Caco-2 (cell line): ENCODE measurements around the gene SF3A2. TPM values are rescaled to one million over a fixed set of nuclear protein-coding genes. Genes with fewer than 3 reads are reported as not detected.

Experiments
- BruUV-seq: library from RNA; stranded (reverse); fragments of 400-500 nt; replicated peaks from 2 replicates; lab custom pipeline; 2021; lab: Mats Ljungman, UMichigan
- CTCF ChIA-PET: fragments of 300-600 bp; sonication (Branson Sonifier 250); formaldehyde crosslinking; loops from one replicate; lab custom pipeline; 2022; ENCODE audit warnings: antibody characterized with exemption; lab: Charles Lee
- POLR2A ChIA-PET: fragments of 300-600 bp; sonication (Branson Sonifier 250); formaldehyde crosslinking; loops from one replicate; lab custom pipeline; 2022; ENCODE audit warnings: antibody characterized with exemption; lab: Charles Lee
- DNase-seq, 2 experiments: peaks; one replicate each; pipeline versions ENCODE4 v3.0.0 to v3.0.0-alpha.2; 2020 to 2022
- H3K27me3 ChIP-seq: replicated peaks from 2 replicates; pipeline ENCODE4 v1.6.0; 2011; ENCODE audit warnings: low read length; ENCODE audit not compliant: control insufficient read depth, insufficient read depth
- H3K36me3 ChIP-seq: 2 replicates; pipeline ENCODE4 v1.5.1; 2011; ENCODE audit warnings: low read length; ENCODE audit not compliant: control insufficient read depth, insufficient read depth
- H3K4me1 ChIP-seq: fragments of 250-450 bp; sonication (Bioruptor Pico); 2 replicates; pipeline ENCODE4 v1.5.1; 2020; ENCODE audit warnings: mild to moderate bottlenecking
- H3K4me3 ChIP-seq: 2 replicates; pipeline ENCODE4 v1.5.1; 2011; ENCODE audit warnings: low read depth, mild to moderate bottlenecking, control low read depth, low read length
- H3K9me3 ChIP-seq: fragments of 250-450 bp; sonication (Bioruptor Pico); 2 replicates; pipeline ENCODE4 v1.5.1; 2020; ENCODE audit warnings: mild to moderate bottlenecking, moderate library complexity
- H3K27ac Mint-ChIP-seq: one replicate; pipeline ENCODE4 v1.8.0; 2022; ENCODE audit warnings: mixed read lengths; ENCODE audit not compliant: unreplicated experiment
- H3K27me3 Mint-ChIP-seq: one replicate; pipeline ENCODE4 v1.8.0; 2022; ENCODE audit warnings: mixed read lengths; ENCODE audit not compliant: insufficient read depth, unreplicated experiment
- H3K36me3 Mint-ChIP-seq: one replicate; pipeline ENCODE4 v1.8.0; 2022; ENCODE audit warnings: mild to moderate bottlenecking, mixed read lengths; ENCODE audit not compliant: insufficient read depth, unreplicated experiment
- H3K4me1 Mint-ChIP-seq: one replicate; pipeline ENCODE4 v1.8.0; 2022; ENCODE audit warnings: low read depth, mixed read lengths; ENCODE audit not compliant: unreplicated experiment
- H3K4me3 Mint-ChIP-seq: one replicate; pipeline ENCODE4 v1.8.0; 2022; ENCODE audit warnings: mild to moderate bottlenecking, moderate library complexity, mixed read lengths; ENCODE audit not compliant: unreplicated experiment
- H3K9me3 Mint-ChIP-seq: one replicate; pipeline ENCODE4 v1.8.0; 2022; ENCODE audit warnings: mixed read lengths; ENCODE audit not compliant: unreplicated experiment
- intact Hi-C: fragments of 100-400 bp; cut with micrococcal nuclease; formaldehyde crosslinking; loops from one replicate; pipeline ENCODE4 v1.10.0; 2022; ENCODE audit not compliant: unreplicated experiment
- total RNA-seq: library from RNA; stranded (reverse); gene quantifications from 2 replicates; pipeline ENCODE4 v1.2.3, GENCODE V29; 2022
- TF ChIP-seq, protein P1 (sequence below), 2 experiments: fragments of 200-600 bp in 1 of 2; IDR thresholded peaks; 1 replicate in 1 of 2; 2 replicates in 1 of 2; pipeline versions ENCODE4 v1.5.1 to v1.8.0; 2011 to 2022; ENCODE audit warnings: antibody characterized with exemption in 1 of 2, control low read depth in 1 of 2, inconsistent platforms in 1 of 2, low read depth in 1 of 2, low read length in 1 of 2, mild to moderate bottlenecking in 1 of 2, moderate library complexity in 1 of 2; ENCODE audit not compliant: insufficient read depth in 1 of 2, severe bottlenecking in 1 of 2, unreplicated experiment in 1 of 2

SF3A2 gene
- total RNA-seq, 1 experiment from 2014 or later: 129 TPM

DNA sequence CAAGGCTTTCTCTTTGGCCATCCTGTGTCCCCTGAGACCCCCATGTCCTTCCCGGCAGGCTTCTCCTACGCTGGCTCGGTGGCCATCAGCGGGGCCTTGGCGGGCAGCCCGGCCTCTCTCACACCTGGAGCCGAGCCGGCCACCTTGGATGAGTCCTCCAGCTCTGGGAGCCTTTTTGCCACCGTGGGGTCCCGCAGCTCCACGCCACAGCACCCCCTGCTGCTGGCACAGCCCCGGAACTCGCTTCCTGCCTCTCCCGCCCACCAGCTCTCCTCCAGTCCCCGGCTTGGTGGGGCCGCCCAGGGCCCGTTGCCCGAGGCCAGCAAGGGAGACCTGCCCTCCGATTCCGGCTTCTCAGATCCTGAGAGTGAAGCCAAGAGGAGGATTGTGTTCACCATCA is 14.7 kb upstream of the SF3A2 start:
- BruUV-seq: no TSS peak
- intact Hi-C loops: no loop called here
- Histone ChIP-seq H3K36me3 (no peaks in the 10 kb centered on the region; the same call in none of the 2 replicates), H3K4me1 (no peaks in the 10 kb centered on the region), H3K27me3 (no peaks in the 10 kb centered on the region), H3K9me3 (no peaks in the 10 kb centered on the region), H3K4me3 (no peak overlapping the region)
- Mint-ChIP-seq H3K27ac (no peak overlapping the region), H3K4me3 (no peak overlapping the region), H3K27me3 (no peaks in the 10 kb centered on the region), H3K4me1 (no peaks in the 10 kb centered on the region), H3K36me3 (peaks cover 73% of the 10 kb centered on the region), H3K9me3 (no peaks in the 10 kb centered on the region)
- ChIA-PET POLR2A (interaction anchor here (0.6 kb wide), 1 partner anchor 66 kb away, joined by 3 read pairs; no protein-coding TSS in a partner anchor), CTCF (interaction anchor here (0.5 to 1.3 kb wide), 3 partner anchors 66 to 1277 kb away, joined by 3 to 11 read pairs (median 6); no protein-coding TSS in a partner anchor)
- DNase-seq: no peak
- TF ChIP-seq, protein P1, sequence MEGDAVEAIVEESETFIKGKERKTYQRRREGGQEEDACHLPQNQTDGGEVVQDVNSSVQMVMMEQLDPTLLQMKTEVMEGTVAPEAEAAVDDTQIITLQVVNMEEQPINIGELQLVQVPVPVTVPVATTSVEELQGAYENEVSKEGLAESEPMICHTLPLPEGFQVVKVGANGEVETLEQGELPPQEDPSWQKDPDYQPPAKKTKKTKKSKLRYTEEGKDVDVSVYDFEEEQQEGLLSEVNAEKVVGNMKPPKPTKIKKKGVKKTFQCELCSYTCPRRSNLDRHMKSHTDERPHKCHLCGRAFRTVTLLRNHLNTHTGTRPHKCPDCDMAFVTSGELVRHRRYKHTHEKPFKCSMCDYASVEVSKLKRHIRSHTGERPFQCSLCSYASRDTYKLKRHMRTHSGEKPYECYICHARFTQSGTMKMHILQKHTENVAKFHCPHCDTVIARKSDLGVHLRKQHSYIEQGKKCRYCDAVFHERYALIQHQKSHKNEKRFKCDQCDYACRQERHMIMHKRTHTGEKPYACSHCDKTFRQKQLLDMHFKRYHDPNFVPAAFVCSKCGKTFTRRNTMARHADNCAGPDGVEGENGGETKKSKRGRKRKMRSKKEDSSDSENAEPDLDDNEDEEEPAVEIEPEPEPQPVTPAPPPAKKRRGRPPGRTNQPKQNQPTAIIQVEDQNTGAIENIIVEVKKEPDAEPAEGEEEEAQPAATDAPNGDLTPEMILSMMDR (IDR thresholded peaks at IDR 0.05; ENCODE audit: insufficient read depth in 1 of 2, low read depth in 1 of 2, low read length in 1 of 2, severe bottlenecking in 1 of 2, unreplicated experiment in 1 of 2): peak in 1 of 2 experiments; percentile 2

DNA sequence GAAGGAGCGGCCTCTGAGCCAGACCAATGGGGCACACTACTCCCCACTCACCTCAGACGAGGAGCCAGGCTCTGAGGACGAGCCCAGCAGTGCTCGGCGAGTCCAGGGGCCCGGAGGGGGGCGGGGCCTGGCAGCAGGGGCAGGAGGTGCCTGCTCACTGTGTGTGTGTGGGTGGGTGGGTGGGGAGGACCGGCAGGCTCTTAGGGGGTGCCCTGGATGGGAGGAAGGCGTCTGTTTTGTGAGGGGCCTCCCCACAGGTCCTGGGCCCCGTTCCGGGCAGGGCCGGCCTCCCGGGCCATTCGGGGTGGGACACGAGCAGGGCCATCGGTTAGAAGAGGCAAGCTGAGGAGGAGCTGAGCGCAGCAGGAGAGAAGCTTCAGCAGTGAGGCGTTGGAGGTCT is 13.2 kb upstream of the SF3A2 start:
- Mint-ChIP-seq H3K36me3 (peaks cover 76% of the 10 kb centered on the region), H3K9me3 (no peaks in the 10 kb centered on the region), H3K27ac (no peak overlapping the region), H3K4me1 (no peaks in the 10 kb centered on the region), H3K4me3 (no peak overlapping the region), H3K27me3 (no peaks in the 10 kb centered on the region)
- intact Hi-C loops: no loop called here
- H3K9me3 ChIP-seq: no peaks in the 10 kb centered on the region
- H3K4me1 ChIP-seq: no peaks in the 10 kb centered on the region
- no TSS peak for BruUV-seq
- CTCF ChIA-PET: no interaction called here
- H3K27me3 ChIP-seq: no peaks in the 10 kb centered on the region
- POLR2A ChIA-PET: no interaction called here
- H3K4me3 ChIP-seq: no peak overlapping the region
- TF ChIP-seq, protein P1 (IDR thresholded peaks at IDR 0.05; ENCODE audit: insufficient read depth in 1 of 2, low read depth in 1 of 2, low read length in 1 of 2, severe bottlenecking in 1 of 2, unreplicated experiment in 1 of 2): no peak
- H3K36me3 ChIP-seq: peaks cover under 1% of the 10 kb centered on the region; the same call in 1 of the 2 replicates
- DNase-seq: no peak

DNA sequence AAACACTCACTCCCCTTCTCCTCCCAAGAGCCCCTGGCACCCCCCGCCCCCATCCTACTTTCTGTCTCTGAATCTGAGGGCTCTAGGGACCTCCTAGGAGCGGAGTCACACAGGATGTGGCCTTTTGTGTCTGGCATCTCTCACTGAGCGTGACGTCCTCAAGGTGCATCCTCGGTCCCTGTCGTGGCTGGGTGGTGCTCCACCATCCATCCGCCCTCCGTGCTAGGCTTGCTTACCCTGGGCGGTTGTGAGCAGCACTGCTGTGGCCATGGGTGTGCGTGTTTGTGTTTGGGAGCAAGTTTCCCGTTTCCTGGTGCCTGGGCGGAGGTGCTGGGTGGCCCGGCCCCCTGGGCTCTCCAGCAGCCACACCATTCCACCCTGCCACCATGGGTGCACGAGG is 12.7 kb upstream of the SF3A2 start:
- intact Hi-C loops: no loop called here

More for the DNA sequence above, 12.7 kb upstream of the SF3A2 start:
- no peak overlapping the region for H3K4me3 Mint-ChIP-seq
- H3K36me3 Mint-ChIP-seq: peaks cover 76% of the 10 kb centered on the region
- H3K27me3 Mint-ChIP-seq: no peaks in the 10 kb centered on the region
- BruUV-seq: no TSS peak
- no peak for DNase-seq
- POLR2A ChIA-PET: no interaction called here
- no peaks in the 10 kb centered on the region for H3K9me3 Mint-ChIP-seq
- Histone ChIP-seq H3K27me3 (no peaks in the 10 kb centered on the region), H3K4me1 (no peaks in the 10 kb centered on the region), H3K36me3 (peaks cover 3% of the 10 kb centered on the region; the same call in 1 of the 2 replicates), H3K9me3 (no peaks in the 10 kb centered on the region), H3K4me3 (no peak overlapping the region)
- H3K4me1 Mint-ChIP-seq: no peaks in the 10 kb centered on the region
- H3K27ac Mint-ChIP-seq: no peak overlapping the region
- CTCF ChIA-PET: no interaction called here
- TF ChIP-seq, protein P1 (IDR thresholded peaks at IDR 0.05; ENCODE audit: insufficient read depth in 1 of 2, low read depth in 1 of 2, low read length in 1 of 2, severe bottlenecking in 1 of 2, unreplicated experiment in 1 of 2): no peak
